RKO (cell line): ENCODE results near the gene TEX14.
"Not testable (repeated sequence)": the region's sequence is repeated elsewhere in the genome, so short reads cannot be mapped to it uniquely, and the experiment has no call there.

Experiments used
- DNase-seq: peaks from one replicate; pipeline ENCODE4 v3.0.0-alpha.2; 2016; ENCODE audit warnings: low spot score

TEX14 gene

DNA sequence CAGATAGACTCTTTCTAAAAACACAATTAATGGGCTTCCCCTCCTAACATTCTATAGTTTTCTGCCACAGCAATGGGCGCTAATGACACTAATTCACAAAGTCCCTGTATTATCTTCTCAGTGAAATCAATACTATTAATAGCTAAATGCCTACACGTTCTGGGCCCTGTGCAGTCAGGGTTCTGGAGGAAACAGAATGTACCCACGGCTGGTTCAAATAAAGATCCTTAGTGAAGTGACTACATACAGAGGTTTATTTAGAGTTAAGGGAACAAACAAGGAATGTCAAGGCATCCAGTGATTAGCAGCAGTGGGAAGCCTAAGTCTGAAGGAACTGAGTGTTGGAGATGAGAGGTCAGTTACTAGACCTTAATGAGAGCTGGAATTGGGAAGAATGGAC lies 133.9 kb downstream of the TEX14 start:
- no peak for DNase-seq

DNA sequence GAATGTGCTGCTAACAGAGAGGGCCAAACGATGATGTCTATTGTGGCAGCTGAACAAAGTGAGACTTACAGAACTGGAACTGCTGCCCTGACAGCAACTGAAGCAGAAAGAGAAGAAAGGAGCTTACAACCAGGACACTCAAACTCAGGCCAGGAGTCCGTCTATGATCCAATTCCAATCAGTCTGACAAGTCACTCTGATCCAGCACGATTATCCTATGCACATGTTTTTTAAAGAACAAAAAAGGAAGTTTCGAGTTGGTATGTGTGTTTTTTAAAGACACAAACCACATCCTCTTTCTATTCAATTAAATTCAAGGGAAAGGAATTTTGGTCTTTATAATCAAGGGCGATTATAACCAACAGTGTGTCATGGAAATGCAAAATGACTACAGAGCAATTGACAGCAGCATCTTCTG lies 135.0 kb downstream of the TEX14 start:
- no peak for DNase-seq

DNA sequence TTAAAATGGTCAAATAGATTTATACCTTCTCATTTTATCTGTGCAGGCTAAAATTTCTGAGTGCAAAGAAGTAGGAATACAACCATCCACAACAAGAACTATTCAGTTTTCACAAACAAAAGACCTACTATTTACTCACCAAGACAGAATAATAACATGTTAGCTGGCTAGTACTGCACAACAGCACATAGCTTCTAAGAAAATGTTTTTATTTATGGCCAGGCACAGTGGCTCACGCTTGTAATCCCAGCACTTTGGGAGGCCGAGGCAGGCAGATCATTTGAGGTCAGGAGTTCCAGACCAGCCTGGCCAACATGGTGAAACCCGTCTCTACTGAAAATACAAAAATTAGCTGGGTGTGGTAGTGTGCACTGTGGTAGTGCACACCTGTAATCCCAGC lies 136.7 kb downstream of the TEX14 start:
- not testable (repeated sequence) for DNase-seq

DNA sequence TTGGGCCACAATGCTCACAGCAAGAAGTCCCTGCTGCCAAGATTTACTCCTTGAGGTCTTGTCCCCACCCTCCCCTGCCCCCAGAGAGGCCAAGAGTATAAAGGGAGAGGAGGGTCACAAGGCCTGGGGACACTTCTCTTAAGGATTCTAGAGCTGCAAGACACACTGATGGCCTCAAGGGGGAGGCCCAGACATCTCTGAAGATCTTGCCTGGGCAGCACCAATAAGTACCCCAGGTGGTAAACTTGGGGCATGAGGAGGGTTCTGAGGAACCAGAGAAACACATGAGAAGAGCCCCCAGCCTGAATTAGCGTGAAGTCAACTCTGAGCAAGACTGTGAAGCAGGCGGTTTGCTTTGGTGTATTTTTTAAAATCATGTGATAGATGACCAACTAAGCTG lies 150.6 kb downstream of the TEX14 start:
- DNase-seq = no peak

DNA sequence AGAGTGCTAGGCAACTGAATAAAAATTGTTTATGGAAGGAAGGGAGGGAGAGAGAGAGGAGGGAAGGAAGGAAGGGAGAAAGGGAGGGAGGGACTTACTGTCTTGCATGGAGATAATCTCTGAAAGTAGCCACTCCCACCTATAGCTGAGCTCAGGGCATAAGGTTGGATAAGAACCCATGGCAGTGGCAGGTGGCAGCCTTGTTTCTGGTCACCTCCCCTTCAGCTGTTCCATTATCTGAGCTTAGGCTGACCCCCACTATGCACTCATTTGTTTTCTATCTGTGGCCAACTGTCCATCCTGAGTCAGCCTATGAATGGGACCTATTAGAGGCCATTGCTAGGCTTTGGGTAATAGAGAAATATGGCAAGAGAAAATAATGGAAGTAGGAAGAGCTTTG lies 152.1 kb downstream of the TEX14 start:
- no peak for DNase-seq

DNA sequence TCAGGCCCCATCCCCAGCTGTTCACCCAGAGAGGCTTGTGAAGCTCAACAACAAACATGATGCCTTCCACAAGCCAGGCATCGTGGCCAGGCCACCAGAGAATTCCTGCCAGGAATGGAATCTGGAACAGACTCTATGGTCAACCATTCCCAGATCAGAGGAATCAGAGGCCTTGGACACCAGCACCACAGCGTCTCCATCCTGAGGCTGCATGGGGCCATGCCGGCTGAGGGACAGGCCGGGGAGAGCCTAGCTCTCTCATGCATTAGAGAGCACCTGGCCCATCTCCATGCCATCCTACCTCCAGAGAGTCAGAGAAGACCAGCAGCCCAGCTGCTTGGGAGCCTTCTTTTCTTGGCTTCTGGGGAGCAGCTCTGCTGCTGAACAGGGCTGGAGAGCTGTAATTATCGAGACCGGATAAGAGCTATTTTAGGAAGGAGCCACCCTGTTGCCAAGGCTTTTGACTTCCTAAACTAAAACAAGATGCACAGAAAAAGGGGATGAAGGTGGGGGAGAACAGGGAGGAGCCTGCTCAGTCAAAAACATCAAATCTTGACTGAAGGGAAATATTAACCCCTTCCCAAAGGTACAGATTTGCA lies 152.9 kb downstream of the TEX14 start:
- no peak for DNase-seq

DNA sequence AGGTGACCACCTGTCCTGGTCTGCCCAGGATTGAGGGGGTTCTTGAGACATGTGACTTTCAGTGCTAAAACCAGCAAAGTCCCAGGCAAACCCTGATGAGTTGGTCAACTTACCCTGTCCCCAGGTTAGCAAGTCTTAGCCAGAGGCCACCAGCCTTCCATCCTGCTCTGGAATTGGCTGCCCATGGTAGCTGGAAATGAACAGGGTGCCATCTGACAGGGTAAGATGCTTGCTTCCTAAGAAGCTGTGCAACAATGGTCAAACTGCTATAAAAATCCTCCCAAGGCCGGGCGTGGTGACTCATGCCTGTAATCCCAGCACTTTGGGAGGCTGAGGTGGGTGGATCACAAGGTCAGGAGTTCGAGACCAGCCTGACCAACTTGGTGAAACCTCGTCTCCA lies 154.6 kb downstream of the TEX14 start:
- no peak for DNase-seq

DNA sequence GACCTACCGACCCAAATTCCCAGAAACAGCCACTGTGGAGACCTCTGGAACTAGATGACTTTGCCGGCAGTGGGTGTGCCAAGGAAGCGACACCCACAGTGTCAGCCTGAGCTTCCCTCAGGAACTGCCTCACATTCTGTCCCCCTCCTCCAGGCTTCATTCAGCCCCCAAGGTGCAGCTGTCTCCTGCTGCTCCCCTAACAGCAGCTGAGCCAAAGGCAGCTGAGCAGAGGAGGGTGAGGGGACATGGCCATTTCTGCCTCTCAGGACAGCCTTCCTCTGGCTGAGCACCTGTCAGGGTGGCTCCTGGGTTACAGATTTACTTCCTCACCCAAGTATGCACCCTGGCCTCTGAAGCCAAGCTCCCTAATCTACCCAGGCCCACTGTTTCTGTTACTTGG lies 155.3 kb downstream of the TEX14 start:
- DNase-seq = no peak

DNA sequence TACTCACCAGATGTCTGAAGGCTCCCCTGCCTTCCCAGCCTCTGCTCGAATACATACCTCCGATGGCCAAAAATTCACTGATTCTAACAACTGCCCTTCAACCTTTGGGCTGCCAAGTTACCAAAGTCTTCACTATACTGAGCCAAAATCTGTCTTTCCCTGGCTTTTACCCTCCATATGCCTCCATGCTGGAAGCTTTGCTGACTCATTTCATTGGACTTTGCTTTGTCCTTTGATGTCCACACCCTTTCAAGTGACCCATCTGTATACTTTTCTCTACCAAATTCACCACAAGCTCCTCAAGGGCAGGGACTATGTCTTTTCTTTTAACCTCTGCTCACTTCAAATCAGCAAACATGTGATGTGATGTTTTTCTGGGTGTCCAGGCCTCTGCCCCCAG lies 156.4 kb downstream of the TEX14 start:
- DNase-seq = peak; percentile 10

DNA sequence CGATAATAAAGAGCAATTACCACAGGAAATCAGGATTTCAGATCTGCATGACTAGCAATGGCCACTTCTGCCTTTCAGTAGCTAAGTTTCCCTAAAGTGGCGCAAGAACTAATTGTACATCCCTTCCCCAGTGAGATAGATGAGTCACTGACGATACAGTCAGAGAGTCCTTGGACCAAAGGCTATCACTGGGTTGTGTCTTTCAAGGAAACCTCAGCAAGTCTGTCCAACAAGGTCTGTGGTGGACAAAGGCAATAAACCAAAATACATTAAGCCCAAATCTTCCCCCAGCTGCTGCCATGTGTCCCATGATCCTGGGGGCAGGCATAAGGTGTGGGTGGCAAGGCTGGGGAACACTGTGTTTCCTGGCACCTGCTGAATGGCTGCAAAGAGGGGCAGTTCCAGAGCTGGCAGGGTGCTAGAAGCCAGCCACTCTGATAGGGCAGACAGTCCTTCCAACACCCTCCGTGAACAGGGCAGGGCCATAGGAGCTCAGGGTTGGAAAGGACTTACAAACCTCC lies 156.9 kb downstream of the TEX14 start:
- peak; percentile 32 for DNase-seq

DNA sequence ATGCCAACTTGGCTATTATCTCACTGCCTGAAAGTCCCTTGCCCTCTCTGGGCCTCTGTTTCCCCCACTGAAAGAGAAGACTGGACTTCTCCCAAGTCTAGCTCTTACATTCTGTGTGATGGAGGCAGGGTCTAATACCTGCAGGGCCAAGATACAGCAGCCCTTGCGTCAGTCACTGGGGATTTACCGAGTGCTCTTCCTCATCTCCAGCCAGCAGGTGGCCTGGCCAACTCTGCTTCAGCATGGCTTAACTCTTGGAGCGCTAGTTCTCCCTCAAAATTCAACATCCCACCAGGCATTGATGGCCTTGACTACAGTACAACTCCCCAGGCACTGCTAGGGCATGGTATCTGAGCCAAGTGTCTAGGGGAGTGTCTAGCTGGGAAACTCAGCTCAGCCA lies 157.5 kb downstream of the TEX14 start:
- DNase-seq = no peak

DNA sequence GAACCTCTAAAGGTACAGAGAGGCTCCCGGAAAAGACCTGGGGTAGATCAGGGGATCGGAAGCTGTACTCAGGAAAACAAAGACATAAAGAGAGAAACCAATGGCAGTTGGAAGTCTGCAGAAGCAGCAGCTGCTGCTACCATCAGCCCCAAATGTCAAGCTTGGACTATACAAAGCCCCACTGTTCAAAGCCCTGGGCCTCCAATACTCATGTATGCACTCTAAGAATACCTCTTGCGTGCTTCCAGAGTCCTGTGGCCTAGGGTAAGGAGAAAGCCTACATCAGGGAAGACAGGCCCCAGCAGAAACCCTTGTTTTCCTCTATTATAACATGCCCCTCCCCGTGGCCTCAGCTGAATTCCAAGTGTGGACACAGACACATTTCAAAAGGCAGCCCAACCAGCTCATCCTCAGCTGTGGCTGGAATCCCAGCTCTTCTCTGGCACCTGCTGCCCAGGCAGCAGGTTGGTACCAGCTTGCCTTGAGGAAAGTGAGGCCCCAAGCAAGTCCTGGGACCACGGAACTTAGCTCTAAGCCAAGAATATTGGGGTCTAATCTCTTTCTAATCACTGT lies 158.1 kb downstream of the TEX14 start:
- DNase-seq = no peak

DNA sequence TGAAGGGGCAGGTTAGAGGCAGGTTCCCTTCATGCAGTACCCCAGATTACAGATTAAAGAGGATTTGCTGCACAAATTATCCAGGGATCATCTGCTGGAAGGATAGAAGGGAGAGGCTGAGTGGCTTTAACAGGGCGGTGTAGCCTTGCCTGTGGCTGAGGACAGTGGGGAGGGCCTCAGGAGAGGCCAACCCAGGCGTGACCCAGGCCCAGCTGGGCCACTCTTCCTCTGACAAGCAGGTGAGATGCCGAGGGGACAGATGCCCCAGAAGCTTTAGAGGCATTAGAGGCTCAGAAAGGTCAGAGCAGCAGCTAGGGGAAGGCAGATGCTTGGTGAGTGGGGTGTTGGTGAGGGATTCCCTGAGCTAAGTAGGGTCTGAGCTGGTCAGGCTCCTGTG lies 159.3 kb downstream of the TEX14 start:
- DNase-seq = no peak

DNA sequence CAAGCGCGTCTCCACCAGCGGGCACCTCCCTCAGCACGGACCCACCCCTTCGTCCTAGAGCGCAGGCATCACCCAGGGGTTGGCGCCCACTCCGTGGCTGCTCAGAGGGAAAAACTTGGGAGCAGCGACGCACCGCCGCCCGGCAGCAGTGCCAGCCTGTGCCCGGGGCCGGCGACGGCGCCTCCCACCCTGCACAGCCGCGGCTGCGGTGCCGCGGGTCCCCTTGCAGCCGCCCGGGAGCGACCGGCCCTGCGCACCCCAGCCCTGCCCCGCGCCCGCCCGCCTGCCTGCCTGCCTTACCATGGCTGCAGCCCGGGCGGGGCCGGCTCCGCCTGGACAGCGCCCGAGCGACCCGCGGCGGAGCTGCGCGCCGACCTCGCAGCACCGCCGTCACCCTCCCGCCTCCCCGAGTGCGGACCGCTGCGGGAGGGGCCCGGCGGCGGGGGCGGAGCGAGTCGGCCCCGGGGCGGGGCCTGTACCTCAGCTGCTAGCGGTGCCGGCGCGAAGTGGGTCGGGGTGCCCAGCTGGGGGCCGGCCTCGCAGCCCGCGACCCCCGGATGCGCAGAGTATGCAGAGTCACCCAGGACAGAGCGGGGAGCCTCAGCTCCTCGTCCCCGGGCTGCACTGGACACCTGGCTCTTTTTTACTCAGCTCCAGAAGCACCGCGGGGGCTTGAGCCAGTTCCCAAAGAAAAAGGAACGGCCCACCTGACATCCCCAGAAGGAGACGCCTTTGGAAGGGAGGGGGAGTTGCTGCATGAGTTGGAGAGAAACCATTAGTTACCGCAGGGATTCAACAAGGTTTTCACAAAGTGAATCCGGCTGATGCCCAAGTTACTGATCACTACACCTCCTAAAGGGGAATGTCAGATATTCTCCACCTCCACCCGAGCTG lies 159.9 kb downstream of the TEX14 start:
- DNase-seq = peak; percentile 33

DNA sequence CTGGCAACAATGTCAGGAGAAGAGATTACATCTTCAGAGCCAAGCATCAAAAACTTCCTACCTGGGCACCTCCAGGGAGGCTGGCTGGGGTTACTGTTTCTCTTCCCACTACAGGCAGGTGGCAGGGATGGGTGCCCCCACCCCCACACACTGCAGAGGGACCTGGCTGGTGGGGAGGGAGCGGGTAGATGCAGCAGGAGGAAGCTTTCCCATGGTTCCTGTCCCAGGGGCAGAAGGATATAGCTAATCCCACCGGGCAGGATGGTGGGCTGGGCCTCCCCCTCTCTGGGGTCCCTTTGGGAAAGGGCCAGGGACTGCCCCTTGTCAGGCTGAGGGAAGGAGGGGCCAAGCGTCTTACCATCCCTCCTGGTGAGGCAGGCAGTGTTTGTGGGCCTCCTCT lies 160.7 kb downstream of the TEX14 start:
- DNase-seq = no peak

DNA sequence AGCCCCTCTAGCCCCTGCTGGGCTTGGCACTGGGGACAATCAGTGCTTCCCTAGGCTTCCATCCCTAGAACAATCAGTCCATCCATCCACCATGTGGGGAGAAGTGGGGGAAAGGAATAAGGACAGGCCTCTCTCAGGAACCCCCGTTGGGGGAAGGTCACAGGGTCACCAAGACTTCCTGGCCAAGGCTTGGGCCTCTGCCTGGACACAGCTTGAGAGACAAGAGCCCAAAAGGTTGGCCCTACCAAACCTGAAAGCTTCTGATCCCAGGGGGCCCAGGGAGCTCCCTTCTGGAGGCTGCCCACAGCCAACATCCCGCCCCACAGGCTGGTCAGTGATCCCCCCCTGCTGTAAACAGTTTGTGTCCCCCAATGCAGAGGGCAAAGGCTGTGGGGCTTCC lies 161.2 kb downstream of the TEX14 start:
- no peak for DNase-seq

DNA sequence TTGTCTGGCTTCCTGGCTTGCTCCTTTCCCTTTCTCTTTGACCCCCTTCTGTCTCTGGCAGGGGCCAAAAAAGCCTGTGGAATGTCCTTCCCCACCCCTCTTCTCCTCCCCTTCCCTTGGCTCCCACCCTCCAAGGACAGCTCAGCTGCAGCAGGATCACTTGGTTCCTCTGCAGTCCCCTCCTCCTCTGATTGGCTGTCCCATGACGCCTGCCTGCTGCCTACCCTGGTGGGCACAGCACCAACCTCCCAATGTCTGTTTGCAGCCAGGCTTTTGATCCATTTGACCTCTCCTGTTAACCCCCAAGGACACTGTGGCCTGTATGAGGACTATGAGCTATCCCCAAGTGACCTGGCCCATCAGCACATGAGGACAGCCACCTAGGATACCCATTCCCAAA lies 162.6 kb downstream of the TEX14 start:
- no peak for DNase-seq

DNA sequence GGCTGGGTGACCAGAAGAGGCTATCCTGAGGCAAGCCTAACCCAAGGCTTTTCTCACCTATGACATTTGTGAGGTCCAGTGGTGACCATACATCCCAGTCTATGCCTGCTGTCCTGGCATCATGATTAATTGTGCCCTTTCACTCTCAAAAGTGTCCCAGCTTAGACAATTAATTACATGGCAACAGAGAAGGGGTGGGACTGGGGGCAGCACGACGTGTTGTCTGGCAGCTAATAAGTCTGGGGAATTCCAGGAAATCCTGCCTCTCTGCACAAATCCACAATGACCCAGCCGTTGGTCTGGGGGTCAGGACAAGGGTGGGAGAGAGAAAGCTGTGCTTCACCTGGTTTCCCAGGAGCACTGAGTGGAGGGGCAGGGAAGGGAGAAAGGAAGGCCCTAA lies 163.4 kb downstream of the TEX14 start:
- DNase-seq = no peak

DNA sequence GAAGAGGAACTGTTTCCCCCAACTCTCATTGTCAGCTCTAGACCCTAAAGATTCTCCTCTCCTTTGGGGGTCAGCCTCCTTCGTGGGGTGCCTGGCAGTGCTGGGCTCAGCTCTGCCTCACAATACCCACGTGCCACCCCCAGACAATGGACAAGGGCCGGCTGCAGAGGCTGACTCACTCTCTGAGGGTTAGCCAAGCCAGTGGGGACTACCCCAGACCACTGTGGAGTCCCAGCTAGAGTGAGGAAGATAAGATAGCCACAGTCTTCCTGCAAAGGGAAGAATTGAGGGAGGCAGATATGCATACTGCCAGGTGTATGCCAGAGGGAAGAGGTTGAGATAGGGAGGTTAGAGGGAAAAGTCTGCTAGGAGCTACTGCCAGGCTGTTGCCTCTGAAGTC lies 163.9 kb downstream of the TEX14 start:
- DNase-seq = no peak

DNA sequence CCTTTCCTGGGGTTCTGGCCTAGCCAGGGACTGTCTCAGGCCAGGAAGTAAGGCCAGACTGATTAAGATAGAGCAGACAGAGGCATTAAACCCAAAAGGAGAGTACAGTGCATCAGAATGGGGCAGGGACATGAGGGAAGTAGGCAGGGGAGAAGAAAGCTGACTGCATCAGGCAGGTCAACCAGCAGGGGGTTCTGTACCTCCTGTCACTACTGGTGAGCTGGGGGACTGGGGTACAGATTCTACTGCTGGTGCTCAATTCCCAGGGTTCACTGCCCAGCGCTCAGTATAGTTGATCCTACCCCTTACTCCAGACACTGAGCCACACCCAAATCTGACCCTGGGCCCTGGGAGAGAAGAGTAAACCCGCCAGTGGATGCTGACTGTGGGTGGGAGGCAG lies 164.5 kb downstream of the TEX14 start:
- DNase-seq = no peak

DNA sequence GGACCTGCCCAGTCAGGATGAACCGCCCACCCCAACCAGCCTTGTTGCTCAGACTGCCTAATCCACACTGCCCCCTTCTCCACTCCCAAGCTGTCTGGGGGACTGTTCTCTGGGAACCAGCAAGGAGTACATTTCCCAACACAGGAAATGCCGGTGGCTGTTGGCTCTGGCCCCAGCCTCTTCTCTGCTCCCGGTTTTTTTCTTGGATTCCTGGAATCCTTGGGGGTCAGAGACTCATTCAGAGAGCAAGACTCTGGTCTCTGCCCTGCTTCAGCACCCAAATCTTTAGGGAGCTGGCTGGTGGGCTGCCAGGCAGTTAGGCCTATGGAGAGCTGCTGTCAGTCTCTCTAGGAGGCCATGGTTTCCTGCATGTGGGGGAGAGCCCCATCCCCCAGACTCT lies 166.6 kb downstream of the TEX14 start:
- DNase-seq = no peak

DNA sequence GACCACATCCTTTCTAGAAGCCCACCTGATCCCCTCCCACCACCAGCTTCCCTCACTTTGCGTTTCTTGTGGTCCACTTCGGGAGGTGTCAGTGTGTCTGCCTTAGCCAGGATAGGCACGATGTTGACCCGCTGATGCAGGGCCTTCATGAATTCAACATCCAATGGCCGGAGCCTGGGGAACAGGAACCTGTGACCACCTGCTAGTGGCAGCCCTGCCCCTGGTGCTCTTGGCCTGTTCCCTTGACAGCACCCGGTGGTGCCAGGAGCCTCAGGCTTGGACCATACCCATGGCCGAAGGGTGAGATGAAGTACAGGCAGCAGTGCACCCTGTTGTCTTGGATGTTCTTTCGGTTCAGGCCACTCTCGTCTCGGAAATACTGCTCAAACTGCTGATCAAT lies 170.2 kb downstream of the TEX14 start:
- DNase-seq = no peak

DNA sequence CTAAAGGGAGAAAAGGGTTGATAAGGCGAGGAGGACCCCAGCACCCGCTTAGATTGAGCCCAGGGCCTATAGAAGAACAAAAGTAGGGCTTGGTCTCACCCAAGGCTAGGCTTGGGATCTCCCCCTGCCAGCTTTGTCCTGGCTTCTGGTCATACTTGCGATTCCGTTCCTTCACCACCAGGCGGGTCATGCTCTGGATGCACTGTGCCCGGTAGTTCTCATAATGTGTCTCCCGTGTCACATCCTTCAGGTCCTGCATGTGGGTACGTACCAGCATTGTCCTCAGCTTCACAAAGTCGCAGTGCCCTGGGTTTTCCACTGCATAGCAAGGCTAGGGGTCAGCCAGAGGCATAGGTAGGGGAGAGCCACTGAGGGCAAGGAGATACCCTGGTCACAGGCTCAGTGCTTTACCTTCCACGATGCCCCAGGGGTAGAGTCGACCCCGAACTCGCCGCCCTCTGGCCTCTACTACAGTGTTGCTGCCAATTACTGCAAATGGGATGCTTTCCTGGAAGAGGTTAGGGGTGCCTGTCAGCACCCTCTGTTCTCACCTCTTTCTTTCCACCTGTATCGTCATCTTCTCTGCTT lies 170.9 kb downstream of the TEX14 start:
- DNase-seq = peak; percentile 45
